GM20431 (cell line): ENCODE measurements around the gene RGS13.
"Not testable (repeated sequence)": the region's sequence is repeated elsewhere in the genome, so short reads cannot be mapped to it uniquely, and the experiment has no call there.

Source experiments
- in situ Hi-C: fragments of 300-500 bp; cut with MseI, MboI; formaldehyde crosslinking; loops from one replicate; pipeline ENCODE4 v1.15.0; 2020; ENCODE audit warnings: low sequenced_read_pairs; ENCODE audit not compliant: unreplicated experiment

The RGS13 gene

DNA sequence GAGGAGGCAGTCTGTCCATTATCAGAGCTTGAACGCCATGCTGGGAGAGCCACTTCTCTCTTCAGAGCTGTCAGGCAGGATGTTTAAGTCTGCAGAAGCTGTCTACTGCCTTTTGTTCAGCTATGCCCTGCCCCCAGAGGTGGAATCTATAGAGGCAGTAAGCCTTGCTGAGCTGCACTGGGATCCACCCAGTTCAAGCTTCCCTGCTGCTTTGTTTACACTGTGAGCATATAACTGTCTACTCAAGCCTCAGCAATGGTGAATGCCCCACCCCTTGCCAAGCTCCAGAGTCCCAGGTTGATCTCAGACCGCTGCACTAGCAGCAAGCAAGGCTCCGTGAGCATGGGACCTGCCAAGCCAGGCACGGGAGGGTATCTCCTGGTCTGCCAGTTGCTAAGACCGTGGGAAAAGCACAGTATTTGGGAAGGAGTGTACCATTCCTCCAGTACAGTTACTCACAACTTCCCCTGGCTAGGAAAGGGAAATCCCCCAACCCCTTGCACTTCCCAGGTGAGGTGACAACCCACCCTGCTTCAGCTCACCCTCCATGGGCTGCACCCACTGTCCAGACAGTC lies 32.5 kb downstream of the RGS13 start:
- in situ Hi-C loops, result no loop called here

DNA sequence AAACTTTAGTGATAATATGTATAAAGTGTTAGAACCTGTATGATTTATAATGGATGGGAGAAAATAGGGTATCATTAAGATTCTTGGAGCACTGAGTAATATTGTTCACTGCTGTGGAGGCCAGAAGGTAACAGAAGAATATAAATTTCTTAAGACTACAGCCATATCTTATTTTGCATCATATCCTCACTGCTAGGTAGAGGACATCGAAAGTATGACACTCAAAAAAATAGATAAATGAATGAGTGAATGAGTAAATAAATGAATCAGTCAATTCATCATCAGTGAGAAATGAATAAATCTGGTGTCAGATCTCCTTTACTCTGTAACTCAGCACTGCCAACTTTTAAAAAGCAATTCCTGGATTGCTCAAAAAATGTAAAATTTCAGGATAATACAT lies 33.2 kb downstream of the RGS13 start:
- in situ Hi-C loops, result no loop called here

DNA sequence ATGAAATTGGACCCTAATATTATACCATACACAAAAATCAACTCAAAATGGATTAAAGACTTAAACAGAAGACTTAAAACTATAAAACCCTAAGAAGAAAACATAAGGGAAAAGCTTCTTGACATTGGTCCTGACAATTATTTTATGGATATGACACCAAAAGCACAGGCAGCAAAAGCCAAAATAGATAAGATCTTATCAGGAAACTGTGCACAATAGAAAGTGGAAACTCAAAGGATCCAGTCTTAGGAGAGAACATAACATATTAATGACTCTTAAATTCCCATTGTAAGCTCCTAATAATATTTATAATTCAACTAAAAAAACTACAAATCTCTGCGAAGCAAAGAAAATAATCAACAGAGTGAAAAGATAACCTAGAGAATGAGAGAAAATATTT lies 39.8 kb downstream of the RGS13 start:
- in situ Hi-C loops, result no loop called here

DNA sequence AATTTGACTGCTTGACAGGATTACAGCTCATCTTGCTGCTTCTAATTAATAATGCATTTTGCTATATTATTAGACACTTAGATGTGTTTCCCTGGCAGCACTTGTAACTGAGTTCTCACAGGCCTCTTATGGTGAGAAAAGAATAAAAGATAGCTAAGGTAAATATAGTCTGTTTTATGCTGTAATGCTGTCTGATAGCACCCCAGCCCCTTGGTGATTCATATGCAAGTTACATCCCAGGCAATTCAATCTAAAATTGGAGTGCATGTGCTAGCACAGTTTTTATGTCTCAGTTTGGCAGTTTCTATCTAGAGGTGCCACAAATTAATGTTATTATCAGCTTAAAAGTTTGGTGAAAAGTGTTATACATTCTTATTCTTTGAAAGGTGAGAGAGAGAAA lies 42.2 kb downstream of the RGS13 start:
- in situ Hi-C loops, result no loop called here

DNA sequence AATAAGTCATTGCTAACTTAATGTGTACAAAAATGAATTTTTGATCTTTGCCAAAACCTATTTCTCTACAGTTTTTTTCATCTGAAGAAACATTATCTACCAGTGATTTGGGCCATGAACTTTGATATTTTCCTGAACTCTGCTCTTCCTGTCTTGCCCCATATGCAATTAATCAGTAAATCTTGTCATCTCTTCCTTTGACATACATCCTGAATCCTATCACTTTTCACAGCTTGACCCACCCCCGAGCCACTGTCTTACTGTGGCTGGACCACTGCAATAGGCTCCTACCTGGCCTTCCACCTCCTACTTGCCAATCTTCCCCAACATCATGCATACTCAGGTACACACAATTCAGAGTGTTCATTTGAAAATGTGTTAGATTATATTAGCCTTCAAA lies 46.4 kb downstream of the RGS13 start:
- in situ Hi-C loops, result no loop called here

DNA sequence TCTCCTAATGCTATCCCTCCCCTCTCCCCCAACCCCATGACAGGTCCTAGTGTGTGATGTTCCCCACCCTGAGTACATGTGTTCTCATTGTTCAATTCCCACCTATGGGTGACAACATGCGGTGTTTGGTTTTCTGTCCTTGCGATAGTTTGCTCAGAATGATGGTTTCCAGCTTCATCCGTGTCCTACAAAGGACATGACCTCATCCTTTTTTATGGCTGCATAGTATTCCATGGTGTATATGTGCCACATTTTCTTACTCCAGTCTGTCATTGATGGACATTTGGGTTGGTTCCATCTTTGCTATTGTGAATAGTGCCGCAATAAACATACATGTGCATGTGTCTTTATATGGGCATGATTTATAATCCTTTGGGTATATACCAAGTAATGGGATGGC lies 47.1 kb downstream of the RGS13 start:
- in situ Hi-C loops, result not testable (repeated sequence)

DNA sequence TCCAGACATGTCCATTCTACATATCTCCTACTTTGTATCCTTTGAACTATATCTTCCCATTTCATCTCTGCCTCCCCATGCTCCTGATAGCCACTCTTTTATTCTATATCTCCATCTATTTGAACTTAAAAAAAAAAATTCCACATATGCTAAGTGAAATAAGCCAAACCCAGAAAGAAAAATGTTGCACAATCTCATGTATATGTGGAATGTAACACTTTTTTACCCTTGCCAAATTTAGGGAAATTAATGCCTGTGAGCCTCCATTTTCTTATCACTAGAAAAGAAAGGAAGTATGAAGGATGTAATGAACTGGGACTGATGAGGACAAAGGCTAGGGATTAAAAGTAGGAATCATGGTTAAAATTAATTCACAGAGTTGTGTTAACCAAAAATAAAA lies 53.5 kb downstream of the RGS13 start:
- in situ Hi-C loops, result no loop called here

DNA sequence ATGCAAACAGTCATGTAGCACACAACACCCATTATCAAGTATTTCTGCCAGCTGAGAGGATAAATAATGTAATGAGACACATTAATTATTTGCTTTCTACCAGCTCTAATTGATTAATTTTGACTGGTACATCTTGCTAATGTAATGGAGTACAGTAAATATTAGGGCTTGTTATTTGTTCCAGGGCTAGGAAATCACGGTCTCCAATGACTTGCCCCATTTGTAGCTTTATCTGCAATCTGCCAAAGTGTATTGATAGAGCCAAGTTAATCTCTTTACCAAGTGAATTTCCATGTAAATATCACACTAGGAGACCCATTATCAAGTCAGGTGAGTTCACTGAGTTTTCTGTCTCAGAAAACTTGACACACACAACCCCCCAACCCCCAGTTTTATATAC lies 55.1 kb downstream of the RGS13 start:
- in situ Hi-C loops, result no loop called here

DNA sequence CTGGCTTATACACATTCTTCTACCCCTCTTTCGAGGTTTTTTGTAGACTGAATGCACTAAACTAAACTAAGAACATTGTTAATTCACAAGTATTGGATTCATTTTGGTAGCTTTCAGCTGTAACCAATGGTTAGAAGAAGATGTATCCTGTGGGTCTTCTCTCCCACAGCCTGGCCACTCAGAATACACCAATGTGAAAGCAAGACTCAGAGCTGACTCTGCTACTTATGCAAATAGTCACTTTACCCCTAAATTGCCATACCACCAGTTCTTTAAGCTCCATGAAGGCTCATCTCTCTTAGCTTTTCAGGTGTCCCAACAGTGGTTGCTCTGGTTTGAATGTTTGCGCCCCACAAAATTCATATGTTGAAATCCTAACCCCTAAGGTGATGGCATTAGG lies 60.1 kb downstream of the RGS13 start:
- in situ Hi-C loops, result no loop called here

DNA sequence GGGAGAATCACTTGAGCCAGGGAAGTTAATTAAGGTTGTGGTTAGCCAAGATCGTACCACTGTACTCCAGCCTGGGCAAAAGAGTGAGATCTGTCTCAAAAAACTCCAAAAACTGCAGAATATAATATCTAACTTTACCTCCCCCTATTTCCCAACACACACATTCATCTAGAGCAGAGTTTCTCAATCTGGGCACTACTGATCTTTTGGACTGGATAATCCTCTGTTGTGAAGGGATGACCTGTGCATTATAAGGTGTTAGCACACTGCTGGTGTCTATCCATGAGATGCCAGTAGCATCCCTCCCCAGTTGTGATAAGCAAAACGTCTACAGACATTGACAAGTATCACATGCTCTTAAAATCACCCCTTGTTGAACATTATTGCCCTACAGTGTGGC lies 61.8 kb downstream of the RGS13 start:
- in situ Hi-C loops, result no loop called here

DNA sequence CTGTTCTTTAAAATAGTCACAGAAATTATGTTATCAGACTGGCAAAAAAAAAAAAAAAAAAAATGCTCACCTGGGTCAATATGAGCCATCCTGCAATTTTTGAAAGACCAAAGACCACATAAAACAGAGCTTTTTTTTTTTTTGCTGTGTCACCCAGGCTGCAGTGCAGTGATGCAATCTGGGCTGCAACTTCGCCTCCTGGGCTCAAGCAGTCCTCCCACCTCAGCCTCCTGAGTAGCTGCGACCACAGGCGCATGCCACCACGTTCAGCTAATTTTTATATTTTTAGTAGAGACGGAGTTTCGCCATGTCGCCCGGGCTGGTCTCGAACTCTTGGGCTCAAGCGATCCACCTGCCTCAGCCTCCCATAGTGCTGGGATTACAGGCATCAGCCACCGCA lies 62.8 kb downstream of the RGS13 start:
- in situ Hi-C loops, result no loop called here

DNA sequence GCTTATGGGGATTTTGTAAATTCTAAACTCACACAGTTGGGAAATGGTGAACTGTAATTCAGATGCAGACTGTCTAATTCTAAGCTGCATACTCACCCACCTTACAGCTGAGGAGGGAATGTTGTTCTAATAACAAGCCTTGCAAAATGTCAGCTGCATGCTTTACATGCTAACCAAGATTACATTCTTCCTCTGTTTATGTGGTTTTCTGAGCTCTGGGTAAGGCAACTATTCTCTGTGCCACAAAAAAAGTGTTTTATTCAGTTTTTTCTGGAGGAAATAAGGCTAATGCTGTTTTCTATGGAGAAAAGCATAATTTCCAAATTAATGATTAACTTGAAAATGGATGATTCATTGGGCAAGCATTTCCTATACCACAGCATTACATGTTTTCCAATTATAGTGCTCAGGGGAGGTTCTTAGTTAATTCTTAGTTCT lies 64.9 kb downstream of the RGS13 start:
- in situ Hi-C loops, result no loop called here

DNA sequence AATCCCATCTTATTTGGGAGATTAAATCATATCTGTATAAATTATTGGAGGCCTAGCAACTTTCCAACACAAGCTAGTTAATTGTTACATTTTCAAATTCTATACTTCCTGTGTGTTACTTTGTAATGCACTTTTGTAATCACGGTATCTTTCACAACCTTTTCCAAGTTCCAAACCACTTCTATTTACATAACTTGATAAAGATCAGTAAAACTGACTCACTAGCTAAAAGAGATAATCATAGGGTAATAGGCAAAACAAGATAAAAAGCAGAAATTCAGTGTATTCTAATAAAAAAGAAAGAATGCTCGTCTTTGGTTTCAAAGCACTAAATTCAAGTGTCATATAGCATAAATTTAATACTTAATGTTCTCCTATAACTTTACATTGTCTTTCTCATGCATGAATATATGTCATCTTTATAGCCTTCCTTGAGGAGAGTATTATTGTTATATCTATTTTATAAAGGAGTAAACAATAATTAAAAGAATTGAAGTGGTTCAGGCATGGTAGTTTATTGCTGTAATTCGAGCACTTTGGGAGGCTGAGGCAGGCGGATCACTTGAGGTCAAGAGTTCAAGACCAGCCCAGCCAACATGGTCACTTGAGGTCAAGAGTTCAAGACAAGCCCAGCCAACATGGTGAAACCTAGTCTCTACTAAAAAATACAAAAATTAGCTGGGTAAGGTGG lies 66.4 kb downstream of the RGS13 start:
- in situ Hi-C loops, result no loop called here

DNA sequence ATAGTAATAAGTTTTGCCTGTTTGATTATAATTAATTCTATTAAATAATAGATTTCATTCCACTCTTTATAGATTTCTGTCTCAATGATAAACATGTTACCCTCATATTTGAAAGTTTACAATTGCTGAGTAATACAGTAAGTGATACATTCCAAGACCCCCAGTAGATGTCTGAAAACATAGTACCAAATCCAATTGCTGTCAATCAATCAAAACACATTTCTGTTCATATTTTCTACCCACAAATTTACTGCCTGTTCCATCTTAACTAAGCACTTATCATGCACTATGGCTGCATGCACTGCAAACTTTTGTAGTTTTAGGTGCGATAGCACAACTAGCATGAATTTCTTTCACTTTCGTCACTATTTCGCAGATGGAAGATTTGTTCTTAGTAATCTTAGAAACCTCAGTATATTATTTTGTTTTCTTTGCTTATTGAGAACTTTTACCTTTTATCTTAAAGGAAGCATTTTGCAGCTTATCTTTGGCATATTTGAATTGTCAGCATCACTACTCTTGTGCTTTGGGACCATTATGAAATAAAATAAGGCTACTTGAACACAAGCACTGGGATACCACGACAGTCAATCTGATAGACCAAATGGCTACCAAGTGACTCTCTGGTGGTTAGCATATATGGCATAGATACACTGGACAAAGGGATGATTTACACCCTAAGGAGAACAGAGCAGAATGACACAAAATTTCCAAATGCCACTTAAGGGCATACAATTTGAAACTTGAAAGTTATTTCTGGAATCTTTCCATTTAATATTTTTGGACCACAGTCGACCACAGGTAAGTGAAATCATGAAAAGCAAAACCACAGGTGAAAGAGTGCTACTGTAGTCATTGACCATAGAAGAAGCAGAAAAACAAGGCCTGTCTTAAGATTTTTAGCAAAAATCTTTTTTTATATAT lies 67.6 kb downstream of the RGS13 start:
- in situ Hi-C loops, result no loop called here

DNA sequence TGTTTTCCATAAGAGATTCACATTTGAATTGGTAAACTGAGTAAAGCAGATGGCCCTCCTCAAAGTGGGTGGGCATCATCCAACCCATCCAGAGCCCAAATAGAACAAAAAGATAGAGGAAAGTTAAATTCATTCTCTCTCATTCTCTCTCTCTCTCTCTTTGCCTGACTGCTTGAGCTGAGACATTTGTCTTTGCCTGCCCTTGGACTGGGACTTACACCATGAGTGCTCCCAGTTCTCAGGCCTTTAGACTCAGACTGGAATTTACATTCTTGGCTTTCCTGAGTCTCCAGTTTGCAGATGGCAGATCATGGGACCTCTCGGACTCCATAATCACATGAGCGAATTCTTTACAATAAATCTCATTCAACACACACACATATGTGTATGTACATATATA lies 69.6 kb downstream of the RGS13 start:
- in situ Hi-C loops, result no loop called here

DNA sequence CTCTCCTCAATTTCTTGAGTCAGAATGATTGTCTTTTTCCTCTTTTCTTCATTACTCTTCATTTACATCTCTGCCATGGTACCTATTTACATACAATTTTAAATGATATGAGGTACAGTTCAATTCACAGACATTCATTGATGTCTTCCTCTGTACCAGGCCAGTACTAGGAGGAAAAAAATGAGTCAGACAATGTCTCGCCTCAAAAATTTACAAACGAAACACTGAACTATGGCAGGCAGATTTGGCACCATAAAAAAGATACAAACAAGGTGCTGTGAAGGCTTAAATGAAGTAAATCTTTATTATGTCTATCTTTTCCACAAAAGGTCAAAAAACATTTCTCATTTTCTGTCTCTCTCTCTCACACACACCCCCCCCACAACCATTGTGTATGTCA lies 71.0 kb downstream of the RGS13 start:
- in situ Hi-C loops, result no loop called here

DNA sequence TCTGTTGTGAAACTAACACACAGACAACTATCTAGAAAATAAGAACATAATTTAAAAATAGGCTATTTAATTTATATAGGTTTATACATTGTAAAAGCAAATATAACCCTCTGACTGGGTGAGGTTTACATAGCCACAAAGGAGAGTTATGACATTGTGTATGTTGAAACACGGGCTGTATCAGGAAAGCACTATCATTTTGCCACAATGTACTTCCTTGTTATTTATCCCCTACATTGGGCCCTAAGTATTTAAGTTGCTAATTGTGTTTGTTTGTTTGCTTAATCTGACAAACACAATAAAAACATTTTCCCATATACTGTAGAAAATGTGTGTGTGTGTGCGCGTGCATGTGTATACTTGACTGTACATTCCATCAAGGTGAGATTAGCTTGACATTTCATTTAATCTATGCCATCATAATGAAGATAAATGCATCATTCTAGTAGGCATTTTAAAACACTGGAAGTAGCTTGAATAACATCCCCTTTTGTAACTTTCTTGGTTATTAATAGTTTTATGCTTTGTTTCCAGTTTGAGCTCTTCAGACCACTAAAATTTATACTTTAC lies 72.1 kb downstream of the RGS13 start:
- in situ Hi-C loops, result no loop called here

DNA sequence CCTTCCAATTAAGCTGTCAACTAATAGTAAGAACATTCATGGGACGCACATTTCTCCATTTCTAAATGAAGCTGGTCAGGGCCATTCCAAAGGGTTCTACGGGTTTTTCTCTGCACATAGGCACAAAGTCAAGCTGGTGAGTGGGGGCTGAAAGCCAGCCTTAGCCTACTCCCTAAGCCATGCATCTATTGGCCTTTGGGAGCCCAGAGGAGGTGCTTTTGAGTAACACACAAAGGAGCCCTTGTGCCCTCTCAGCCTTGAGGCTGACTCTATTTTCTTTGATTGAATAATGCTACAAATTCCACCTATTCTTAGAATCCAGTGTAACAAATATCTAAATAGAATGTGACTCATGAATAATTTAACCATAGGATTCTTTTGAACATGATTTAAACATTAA lies 73.6 kb downstream of the RGS13 start:
- in situ Hi-C loops, result no loop called here
